Activated CD8-positive, alpha-beta memory T cell treated with anti-CD3 and anti-CD28 coated beads, Interleukin-2, amount 50 U/mL, for 24 hours (primary cell): Measurements from ENCODE around the gene METTL1.
"Not testable (repeated sequence)": the region's sequence is repeated elsewhere in the genome, so short reads cannot be mapped to it uniquely, and the experiment has no call there.

Source experiments
- DNase-seq: peaks from one replicate; pipeline ENCODE4 v3.0.0-alpha.2; 2020; ENCODE audit errors: extremely low read depth

METTL1 gene

GRCh38 chr12:57796996-57797395 lies 25.1 kb upstream of the METTL1 start:
- DNase-seq, result no peak

GRCh38 chr12:57795354-57795753 lies 23.4 kb upstream of the METTL1 start:
- no peak for DNase-seq

- DNase-seq, result no peak
Observed at GRCh38 chr12:57793920-57794319, 22.0 kb upstream of the METTL1 start.

- no peak for DNase-seq
Observed at GRCh38 chr12:57783861-57784260, 12.0 kb upstream of the METTL1 start.

GRCh38 chr12:57783466-57783801 lies 11.5 kb upstream of the METTL1 start:
- no peak for DNase-seq

- peak; percentile 96 for DNase-seq
Observed at GRCh38 chr12:57782608-57783465, 10.9 kb upstream of the METTL1 start, which contains the start of gene TSFM. TSFM (plus strand) TSS chr12:57782787; CDS start chr12:57782802, 15 bp downstream.

GRCh38 chr12:57782243-57782607 lies 10.3 kb upstream of the METTL1 start:
- DNase-seq, result no peak

GRCh38 chr12:57781801-57782200 lies 9.9 kb upstream of the METTL1 start:
- no peak for DNase-seq

GRCh38 chr12:57781244-57781643 lies 9.3 kb upstream of the METTL1 start:
- DNase-seq, result no peak

- DNase-seq, result no peak
Observed at GRCh38 chr12:57780284-57780897, 8.5 kb upstream of the METTL1 start.

- DNase-seq, result no peak
Observed at GRCh38 chr12:57779736-57780135, 7.8 kb upstream of the METTL1 start.

GRCh38 chr12:57777911-57778310 lies 6.0 kb upstream of the METTL1 start:
- DNase-seq, result no peak

- no peak for DNase-seq
Observed at GRCh38 chr12:57777367-57777766, 5.5 kb upstream of the METTL1 start.

GRCh38 chr12:57776247-57776587 lies 4.3 kb upstream of the METTL1 start:
- DNase-seq, result no peak

- no peak for DNase-seq
Observed at GRCh38 chr12:57775563-57776246, 3.8 kb upstream of the METTL1 start.

GRCh38 chr12:57775044-57775443 lies 3.1 kb upstream of the METTL1 start:
- no peak for DNase-seq

GRCh38 chr12:57774634-57775033 lies 2.7 kb upstream of the METTL1 start:
- DNase-seq, result not testable (repeated sequence)

- no peak for DNase-seq
Observed at GRCh38 chr12:57772429-57773322, 771 bp upstream of the METTL1 start, which contains the start of gene EEF1AKMT3. EEF1AKMT3 (plus strand) TSS chr12:57772614; CDS start chr12:57772725, 111 bp downstream.

- peak; percentile 80 for DNase-seq
Observed at GRCh38 chr12:57771236-57771872, 551 bp downstream of the METTL1 start.

GRCh38 chr12:57770734-57771133 lies 1.2 kb downstream of the METTL1 start:
- no peak for DNase-seq

- no peak for DNase-seq
Observed at GRCh38 chr12:57769594-57769993, 2.3 kb downstream of the METTL1 start.
